ENCODE measurements around the gene GRAMD1B. TPM values are rescaled to one million over a fixed set of nuclear protein-coding genes. Genes with fewer than 3 reads are reported as not detected.

GRAMD1B gene
- total RNA-seq, 2 donors from 2014 or later: 2.1 to 5.7 TPM

- ATAC-seq (ENCODE audit: insufficient number of reproducible peaks, low FRiP score, low read depth): no peak
- Histone ChIP-seq H3K4me3 (no peak overlapping the region), H3K4me1 (ENCODE audit: control insufficient read depth in 1 of 2, low read depth in 2 of 2) (no peaks in the 10 kb centered on the region), H3K27me3 (replicated peaks; ENCODE audit: insufficient read depth) (no peaks in the 10 kb centered on the region), H3K27ac (no peak overlapping the region), H3K9me3 (no peaks in the 10 kb centered on the region), H3K36me3 (no peaks in the 10 kb centered on the region)
- DNase-seq (ENCODE audit: low spot score): no peak
- no peak for TF ChIP-seq CTCF (IDR thresholded peaks at IDR 0.05)
These were observed 95.0 kb downstream of the GRAMD1B start for GRCh38 chr11:123525097-123525496.

GRCh38 chr11:123525511-123525918, 95.4 kb downstream of the GRAMD1B start:
- TF ChIP-seq CTCF (IDR thresholded peaks at IDR 0.05): no peak
- ATAC-seq (ENCODE audit: insufficient number of reproducible peaks, low FRiP score, low read depth) (no peak), DNase-seq (ENCODE audit: low spot score) (no peak)
- no peaks in the 10 kb centered on the region for H3K4me1 ChIP-seq (ENCODE audit: control insufficient read depth in 1 of 2, low read depth in 2 of 2)
- no peaks in the 10 kb centered on the region for H3K9me3 ChIP-seq
- no peak overlapping the region for H3K4me3 ChIP-seq
- H3K27ac ChIP-seq: no peak overlapping the region
- H3K36me3 ChIP-seq: no peaks in the 10 kb centered on the region
- H3K27me3 ChIP-seq (replicated peaks; ENCODE audit: insufficient read depth): no peaks in the 10 kb centered on the region

- no peaks in the 10 kb centered on the region for H3K4me1 ChIP-seq (ENCODE audit: control insufficient read depth in 1 of 2, low read depth in 2 of 2)
- DNase-seq (ENCODE audit: low spot score) (no peak), ATAC-seq (ENCODE audit: insufficient number of reproducible peaks, low FRiP score, low read depth) (no peak)
- no peaks in the 10 kb centered on the region for H3K27me3 ChIP-seq (replicated peaks; ENCODE audit: insufficient read depth)
- H3K4me3 ChIP-seq: no peak overlapping the region
- no peak for TF ChIP-seq CTCF (IDR thresholded peaks at IDR 0.05)
- H3K9me3 ChIP-seq: no peaks in the 10 kb centered on the region
- H3K27ac ChIP-seq: no peak overlapping the region
- H3K36me3 ChIP-seq: no peaks in the 10 kb centered on the region
These were observed 96.1 kb downstream of the GRAMD1B start for GRCh38 chr11:123526027-123526805.

- ATAC-seq (ENCODE audit: insufficient number of reproducible peaks, low FRiP score, low read depth) (no peak), DNase-seq (ENCODE audit: low spot score) (no peak)
- no peaks in the 10 kb centered on the region for H3K36me3 ChIP-seq
- H3K4me1 ChIP-seq (ENCODE audit: control insufficient read depth in 1 of 2, low read depth in 2 of 2): no peaks in the 10 kb centered on the region
- H3K27ac ChIP-seq: no peak overlapping the region
- H3K9me3 ChIP-seq: no peaks in the 10 kb centered on the region
- no peak for TF ChIP-seq CTCF (IDR thresholded peaks at IDR 0.05)
- no peak overlapping the region for H3K4me3 ChIP-seq
- no peaks in the 10 kb centered on the region for H3K27me3 ChIP-seq (replicated peaks; ENCODE audit: insufficient read depth)
These were observed 96.8 kb downstream of the GRAMD1B start for GRCh38 chr11:123526918-123527317.

GRCh38 chr11:123527526-123527925, 97.5 kb downstream of the GRAMD1B start:
- Histone ChIP-seq H3K27me3 (replicated peaks; ENCODE audit: insufficient read depth) (no peaks in the 10 kb centered on the region), H3K27ac (no peak overlapping the region), H3K4me3 (no peak overlapping the region), H3K36me3 (no peaks in the 10 kb centered on the region), H3K9me3 (no peaks in the 10 kb centered on the region), H3K4me1 (ENCODE audit: control insufficient read depth in 1 of 2, low read depth in 2 of 2) (no peaks in the 10 kb centered on the region)
- ATAC-seq (ENCODE audit: insufficient number of reproducible peaks, low FRiP score, low read depth): no peak
- DNase-seq (ENCODE audit: low spot score): no peak
- no peak for TF ChIP-seq CTCF (IDR thresholded peaks at IDR 0.05)
